NCI-H2081 treated with DMSO at 0.1 percent for 48 hours (cell line): ENCODE results near the gene DOCK10.
"Not testable (repeated sequence)": the region's sequence is repeated elsewhere in the genome, so short reads cannot be mapped to it uniquely, and the experiment has no call there.

Experiments used
- DNase-seq: peaks from one replicate; lab custom pipeline; 2025; lab: John Stamatoyannopoulos, UW

The DOCK10 gene

DNA sequence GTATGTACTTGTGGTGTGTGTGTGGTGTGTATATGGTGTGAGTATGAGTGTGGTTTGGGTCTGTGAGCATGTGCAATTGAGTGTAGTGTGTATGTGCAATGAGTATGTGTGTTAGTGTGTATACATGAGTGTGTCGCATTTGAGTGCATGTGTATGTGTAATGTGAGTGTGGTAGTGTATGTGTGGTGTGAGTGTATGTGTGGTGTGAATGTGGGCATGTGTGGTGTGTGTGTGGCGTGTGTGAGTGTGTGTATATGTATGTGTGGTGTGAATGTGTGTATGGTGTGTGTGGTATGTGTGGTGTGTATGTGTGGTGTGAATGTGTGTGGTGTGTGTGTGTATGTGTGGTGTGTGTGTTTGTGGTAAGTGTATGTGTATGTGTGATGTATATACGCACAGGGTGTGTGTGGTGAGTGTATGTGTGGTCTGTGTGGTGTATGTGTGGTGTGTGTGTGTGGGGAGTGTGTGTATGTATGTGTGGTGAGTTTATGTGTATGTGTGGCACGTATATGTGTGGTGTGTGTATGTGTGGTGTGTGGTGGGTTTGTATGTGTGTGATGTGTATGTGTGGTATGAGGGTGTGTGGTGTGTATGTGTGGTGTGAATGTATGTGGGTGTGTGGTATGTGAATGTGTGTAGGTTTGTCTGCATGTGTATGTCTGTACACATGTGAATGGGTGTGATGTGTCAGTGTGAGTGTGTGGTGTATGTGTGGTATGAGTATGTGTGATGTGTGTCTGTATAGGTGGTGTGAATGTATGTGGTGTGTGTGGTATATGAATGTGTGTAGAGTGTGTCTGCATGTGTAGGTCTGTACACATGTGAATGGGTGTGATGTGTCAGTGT, 123.4 kb downstream of the DOCK10 start:
- no peak for DNase-seq

DNA sequence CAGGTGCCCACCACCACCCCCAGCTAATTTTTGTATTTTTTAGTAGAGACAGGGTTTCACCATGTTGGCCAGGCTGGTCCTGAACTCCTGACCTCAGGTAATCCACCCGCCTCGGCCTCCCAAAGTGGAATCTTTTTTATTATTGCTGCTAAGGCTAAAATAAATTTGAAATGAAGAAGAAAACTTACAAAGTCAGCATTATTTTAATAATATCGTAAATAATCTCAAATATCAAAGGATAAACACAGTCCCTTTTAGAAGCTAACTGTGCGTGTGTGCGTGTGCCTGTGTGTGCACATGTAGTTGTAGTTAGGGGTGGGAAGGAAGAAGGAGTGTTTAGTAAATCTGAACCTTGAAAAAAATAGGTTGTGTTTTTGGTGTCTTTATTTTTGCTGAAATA, 125.0 kb downstream of the DOCK10 start:
- DNase-seq: not testable (repeated sequence)

DNA sequence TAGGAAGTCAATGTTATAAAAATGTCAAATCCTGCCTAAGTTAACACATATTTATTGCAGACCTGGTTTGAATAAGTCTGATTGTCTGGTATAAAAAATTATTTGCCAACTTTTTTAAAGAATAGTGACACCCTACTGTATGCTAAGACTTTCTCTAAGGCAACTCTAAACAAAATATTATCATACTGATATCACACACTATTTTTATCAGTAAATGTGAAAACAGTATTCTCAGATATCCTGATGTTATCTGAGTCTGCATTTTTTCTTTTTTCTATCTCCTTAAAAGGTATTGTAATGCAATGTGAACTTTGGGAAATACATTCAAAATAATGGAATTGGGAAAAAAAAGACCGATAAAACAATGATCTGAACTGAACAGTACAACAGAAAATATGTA, 127.1 kb downstream of the DOCK10 start:
- no peak for DNase-seq

DNA sequence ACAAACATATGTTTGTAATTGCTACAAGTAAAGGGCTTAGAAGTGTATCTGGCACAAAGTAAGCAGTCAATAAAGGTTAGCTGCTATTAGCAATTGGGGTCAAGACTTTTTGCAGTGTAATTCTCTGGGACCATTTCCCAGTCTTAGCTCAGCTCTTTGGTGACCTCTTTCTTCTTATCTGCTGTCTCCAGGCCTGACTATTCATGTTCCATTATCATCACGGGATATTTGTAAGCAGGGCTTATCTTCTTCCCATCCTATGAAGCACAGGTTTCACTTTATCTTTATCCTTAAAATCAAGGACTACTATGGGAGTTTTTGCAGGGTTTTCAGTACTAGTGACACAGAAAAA, 131.7 kb downstream of the DOCK10 start:
- no peak for DNase-seq

DNA sequence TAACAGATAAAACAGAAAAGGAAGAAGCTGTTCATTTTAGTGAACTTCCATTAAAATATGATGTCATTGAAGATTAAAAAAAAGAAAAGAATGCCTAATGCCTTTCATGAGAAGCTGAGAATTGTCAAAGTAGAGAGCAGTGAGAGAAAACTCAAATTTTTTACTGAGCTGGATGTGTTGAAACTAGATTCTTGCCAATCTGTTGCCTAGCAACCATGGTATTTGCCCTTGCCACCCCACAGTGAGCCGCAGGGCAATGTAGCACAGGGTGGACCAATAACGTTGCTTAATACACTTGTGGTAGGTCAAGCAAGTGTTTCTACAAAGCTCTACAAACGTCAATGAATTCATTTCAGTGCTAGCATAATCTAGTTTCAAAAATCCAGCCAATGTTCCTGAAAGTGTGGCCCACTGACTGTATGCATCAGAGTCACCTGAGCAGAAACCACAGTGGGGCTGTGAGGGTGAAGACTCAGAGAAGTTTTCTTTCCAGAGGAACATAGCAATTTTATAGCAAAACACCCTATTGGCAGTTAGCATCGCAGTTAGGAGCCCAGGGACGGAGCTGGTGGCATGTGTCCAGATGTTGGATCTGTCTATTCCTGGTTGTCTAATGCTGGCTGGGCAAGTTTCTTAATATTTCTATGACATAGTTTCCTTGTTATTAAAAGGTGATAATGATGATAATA, 132.2 kb downstream of the DOCK10 start:
- DNase-seq: peak; percentile 64

DNA sequence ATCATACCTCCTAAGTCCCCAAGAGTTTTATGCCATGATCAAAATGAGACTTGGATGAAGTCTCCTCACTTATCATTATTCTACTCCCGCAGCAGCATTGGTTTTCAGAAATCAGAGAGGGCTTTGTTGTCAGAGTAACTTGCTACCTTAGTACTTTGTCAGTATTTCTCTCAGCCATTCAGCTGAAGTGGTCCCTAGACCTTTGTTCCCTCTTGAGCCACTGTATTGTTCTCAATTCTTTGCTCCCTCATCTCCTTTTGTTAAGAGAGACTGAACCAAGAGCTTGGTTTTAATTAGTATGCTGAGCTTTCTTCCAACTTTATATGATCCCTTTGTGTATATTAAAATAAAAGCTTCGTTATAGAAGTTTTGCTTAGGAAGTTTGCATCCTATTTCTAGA, 133.4 kb downstream of the DOCK10 start:
- no peak for DNase-seq

DNA sequence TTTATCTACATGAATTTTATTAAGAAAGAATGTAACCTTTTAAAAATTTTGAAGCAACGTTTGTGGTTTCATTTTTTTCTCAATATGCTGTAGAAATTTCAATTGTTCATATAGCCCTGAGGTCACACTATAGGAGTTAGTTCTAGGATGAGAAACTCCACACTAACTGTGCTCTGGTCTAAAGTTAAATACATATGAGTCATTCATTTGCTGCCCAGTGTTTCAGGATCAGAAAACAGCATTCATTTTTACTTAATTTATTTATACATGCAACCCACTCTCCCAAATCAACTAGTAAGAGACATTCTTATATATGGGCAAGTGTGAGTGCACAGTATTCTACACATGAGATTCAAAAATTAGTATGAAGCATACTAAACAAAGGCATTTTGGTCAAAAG, 137.9 kb downstream of the DOCK10 start:
- no peak for DNase-seq

DNA sequence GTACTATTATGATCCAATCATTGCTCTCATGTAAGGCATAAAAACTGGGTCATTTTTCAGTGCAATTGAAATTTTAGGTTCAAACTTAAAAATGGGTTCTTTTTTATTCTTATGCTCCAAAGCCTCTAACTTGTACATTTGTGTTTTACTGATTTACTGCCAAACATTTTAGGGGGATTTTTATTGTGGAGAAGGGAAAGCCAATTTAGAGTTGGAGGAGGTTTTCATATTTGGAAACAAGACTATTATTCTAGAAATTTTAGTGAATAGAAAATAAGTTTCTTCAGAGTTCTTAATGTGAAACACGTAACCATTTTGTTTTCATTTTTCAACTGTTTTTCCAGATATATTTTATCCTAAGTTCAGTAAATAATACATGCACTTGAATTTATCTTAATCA, 138.6 kb downstream of the DOCK10 start:
- no peak for DNase-seq

DNA sequence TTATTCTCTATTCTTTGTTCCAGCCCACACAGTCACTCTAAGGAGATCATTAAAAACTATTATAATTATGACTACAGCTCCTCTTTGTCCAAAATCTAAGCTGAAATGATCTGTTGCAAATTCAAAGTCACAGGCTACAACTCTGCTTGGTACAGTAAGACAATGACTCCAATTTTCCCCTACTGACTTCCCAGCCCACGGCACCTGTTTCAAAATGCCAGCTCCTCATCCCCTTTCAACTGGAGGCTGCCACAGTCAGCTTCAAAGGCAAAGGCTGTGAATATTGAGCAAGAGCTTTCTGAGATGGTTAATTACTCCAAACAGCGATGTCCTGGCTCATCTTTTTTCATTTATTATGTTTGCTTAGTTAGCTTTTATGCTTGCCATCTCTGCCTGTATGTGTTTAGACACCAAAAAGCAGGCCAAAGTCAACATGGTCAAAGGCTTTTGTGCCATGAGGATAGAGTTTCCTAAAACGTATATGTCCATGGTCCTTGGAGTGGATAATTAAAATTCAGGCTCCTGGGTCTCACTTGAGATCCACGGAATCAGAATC, 141.1 kb downstream of the DOCK10 start:
- peak; percentile 25 for DNase-seq

DNA sequence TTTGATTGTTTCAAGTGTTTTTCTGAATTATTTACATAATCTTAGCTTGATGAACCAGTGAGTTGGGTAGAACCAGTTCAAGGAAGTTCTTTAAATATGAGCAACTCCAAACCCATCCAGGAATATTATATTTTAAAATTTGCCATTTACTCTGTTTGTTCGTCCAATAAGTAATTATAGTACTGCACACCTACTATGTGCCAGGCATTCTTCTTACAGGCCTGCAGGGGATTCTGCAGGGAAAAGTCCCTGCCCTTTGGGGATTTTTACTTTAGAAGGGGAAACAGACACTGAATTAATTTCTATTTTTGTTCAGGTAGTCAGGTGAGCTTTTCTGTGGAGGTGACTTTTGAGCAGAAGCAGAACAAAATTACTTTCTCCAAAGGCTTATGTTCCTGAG, 146.9 kb downstream of the DOCK10 start:
- DNase-seq: no peak

DNA sequence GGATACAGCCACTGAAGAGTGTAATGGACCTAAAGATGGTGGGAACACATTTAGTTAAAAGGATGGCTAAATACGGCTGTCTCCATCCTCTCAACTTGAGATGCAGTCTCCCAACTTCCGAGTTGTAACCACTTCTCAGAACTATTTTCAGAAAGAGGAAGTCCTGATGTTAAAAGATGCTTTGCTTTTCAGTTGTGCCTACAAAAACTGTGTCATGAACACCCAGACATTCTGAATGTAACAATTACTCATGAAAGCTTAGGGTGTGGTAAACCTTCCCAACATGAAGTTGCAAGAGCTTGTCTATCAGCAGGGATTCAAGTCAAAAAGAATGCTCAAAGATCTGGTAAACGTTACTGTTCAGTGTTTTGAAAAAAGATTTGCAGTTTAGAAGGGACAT, 147.9 kb downstream of the DOCK10 start:
- no peak for DNase-seq

DNA sequence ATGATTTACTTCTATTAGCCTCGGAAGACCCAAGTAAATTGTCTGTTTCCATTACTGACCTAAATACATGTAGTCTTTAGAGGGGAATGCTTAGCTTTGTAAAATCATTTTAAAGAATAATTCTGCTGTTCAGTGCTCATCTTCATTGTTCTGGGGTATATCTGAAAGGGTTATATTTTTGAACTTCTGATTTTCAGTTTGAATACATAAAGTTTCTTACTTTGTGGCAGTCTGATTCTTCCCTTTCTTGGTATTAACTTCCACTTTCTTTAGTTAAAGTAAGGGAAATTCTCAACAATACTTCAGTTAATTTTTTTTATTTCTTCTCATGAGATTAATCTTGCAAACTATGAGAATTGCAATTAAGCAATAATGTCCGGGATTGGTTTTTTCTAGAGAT, 148.4 kb downstream of the DOCK10 start:
- DNase-seq: no peak

DNA sequence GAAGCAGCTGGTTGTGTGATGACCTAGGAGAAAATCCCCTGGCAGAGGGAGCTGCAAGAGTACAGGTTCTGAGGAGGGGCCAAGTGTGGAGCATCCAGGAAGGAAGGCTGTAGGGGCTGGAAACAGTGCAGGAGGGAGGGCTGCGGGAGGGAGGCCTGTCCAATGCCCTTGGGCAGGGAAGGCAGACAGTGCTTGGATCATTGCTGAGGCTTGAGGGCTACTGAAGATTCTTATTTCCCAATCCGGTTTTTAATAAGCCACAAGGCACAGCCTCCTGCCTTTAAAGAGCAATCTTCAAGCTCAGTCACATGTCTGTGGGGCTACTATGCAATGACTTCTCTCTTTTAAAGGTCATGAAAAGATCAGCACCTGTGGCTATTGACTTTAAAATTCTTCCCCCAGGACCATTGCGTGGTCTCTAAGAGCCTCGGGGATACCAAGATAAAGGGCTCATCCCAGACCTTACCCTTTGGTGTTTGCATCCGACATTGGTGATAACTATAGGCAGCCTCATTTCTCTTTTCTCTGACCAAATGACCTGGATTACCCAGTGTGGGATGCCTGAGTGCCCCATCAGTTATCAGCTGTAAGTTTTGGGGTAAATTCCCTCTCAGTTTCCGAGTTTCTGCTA, 149.6 kb downstream of the DOCK10 start:
- no peak for DNase-seq

DNA sequence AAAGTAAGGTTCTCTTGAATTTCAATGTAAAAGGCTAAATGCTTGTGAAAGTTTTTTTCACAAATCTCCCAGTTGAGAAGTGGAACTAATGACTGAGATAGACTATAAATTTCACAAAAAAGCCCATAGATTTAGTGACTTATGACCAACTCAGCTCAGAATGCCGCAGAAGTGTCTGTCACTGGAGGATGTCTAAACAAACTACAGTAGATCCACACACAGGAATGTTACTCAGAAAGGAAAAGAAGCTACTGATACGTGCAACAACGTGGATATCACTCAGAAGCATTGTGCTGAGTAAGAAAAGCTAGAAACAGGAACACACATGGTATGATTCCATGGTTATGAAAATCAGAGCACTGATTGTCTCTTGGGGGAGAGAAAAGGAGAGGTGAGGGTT, 151.9 kb downstream of the DOCK10 start:
- DNase-seq: no peak

DNA sequence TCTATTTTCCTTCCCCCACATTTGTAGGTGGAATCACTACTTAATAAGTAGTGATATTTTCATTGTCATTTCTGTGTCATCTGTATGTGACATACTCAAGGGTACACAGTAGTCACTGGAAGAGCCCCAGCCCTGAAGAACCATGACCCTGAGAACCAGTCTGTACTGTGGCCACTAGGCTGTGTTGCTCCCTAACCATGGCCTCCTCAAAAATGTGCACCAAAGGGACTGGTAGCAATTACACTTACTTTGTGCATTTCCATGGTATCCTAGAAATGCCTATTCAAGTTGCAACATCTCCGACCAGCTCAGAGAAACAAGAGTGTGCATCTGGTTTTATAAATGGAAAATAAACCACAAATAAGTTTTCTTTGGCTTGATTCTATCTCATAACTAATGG, 155.1 kb downstream of the DOCK10 start:
- no peak for DNase-seq

DNA sequence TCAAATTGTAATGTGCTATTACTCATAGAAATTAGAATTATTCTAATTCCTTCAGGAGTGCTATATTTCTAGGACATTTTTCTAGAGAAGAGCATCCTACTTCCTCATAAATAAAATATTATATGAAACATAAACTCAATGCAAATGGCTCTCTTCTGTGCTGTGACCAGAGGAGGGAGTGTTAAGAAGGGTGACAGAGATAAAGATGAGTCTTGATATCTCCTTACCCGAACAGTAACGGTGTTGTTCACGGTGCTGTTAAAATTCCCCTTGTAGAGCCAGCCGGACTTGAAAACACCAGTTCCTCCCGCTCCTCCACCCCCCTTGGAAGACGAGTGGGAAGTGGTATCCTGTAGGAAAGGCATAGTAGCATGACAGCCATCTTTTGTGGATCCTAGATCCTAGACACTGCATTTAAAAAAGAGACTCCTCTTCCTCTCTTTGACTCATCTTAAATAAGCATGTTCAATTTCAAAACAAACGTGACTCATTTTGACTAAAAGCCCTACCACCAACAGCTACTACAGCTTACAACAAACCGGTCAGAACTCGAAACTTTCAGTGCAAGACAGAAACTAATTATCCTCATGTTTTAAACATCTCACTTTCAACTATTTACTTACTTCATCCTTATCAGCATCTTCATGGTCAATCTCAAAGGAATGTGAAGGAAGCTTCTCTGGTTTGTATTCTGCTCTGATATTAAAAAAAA, 156.3 kb downstream of the DOCK10 start:
- DNase-seq: no peak

DNA sequence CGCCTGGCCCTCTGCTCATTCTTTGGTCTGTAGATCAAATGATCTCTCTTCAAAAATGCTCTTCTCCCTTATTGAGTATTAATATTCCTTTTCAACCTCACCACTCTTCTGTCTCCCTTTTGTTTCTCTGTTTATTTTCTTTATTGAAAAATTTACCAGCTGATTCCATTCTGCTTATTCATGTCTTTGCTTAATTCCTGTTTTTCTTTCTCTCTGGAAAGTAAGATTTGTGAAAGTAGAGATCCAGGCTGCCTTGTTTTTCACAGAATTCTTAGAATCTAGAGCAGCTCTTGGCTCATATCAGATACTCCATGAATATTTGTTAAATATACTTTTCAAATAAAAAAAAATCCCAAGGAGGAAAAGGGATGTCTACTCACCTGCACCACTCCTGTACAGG, 157.0 kb downstream of the DOCK10 start:
- no peak for DNase-seq

DNA sequence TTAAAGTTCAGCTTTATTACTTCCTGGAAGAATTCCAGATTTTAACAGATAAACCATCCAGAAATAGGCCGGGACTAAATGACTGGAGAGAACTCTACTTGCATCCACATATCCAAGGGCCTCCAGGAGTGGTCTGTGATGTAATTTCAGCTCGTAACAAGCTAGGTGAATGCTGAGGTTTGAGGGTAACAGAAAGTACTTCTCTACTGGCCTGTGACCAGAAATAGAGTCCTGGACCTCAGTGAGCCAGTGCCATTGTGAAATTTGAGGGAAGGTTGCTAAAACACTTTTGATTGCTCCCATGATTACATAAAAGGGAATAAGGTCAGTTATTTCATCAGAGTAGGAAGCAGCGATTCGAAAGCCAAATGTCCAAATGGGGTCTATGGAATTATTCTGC, 158.1 kb downstream of the DOCK10 start:
- no peak for DNase-seq

DNA sequence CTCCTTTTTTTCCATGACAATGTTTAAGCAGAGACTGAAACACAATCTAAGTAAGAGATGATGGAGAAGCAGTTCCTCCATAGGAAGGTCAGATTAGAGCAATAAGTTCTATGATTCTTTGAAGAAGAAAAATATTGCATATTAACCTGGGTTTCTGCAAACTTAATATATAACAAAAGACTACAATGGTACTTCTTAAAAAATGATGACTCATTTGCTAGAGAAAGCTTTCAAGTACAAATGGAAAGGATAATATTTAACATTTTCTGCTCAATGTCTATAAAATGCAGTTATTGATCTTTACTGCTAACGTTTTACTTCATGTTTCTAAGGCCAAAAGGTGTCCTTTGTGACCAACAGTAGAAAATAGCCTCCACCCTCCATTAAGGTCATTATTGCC, 158.6 kb downstream of the DOCK10 start:
- no peak for DNase-seq

DNA sequence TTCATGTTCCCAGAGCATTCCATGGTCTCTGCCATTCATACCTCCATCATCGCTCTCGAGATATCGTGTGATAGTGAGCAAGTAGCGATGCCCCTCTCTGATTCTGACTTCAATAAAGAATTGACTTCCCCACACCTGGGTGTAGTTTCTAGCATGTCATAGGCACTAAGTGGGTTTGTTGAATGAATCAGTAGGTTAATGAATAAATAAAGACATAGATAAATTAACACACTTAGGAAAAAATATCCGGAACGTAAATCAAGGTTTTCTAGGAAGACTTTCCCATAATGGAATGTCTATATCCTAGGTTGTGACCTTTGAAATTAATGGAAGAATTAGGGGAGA, 159.1 kb downstream of the DOCK10 start:
- DNase-seq: no peak

DNA sequence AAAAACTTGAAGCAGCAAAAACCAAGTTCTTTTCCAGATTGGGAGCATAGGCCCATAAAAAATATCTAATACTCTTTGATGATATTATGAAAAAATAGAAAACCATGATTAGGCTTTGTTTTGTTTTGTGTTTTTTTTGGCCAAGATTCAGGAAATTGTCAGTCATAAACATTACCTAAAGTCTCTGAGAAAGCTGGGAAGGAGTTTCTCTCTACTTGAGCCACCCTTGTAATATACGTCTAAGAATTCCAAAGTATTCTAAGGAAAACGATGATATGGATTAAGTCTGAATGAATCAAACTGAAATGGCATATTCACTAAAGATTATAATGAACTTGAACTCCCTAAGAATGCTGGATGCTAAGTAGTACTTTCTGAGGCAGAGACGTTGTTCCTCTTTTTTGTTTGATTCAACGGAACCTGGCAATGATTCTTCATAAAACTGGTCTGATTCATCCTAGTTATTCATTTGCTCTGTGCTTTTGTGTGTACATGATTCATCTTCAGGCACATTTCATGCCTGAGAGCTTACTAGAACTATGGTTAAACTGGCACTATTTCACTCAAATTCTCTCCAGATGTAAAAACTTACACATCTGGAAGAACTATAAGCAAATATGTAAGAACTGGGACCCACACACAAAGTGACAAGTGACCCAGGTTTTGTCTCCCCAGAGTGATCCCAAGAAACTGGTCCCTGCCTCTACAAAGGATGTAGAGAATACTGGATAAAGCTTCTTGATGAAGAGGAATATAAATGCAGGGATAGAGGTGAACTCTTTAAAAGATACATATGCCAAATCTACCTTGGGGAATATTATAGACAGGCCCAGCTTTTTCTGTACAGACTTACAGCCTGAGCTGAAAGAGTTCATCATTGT, 159.7 kb downstream of the DOCK10 start:
- DNase-seq: no peak
